Keratinocyte (primary cell): Measurements from ENCODE around the gene IFT122. TPM values are rescaled to one million over a fixed set of nuclear protein-coding genes. Genes with fewer than 3 reads are reported as not detected.
"Not testable (repeated sequence)": the region's sequence is repeated elsewhere in the genome, so short reads cannot be mapped to it uniquely, and the experiment has no call there.

Experiments
- DNase-seq: peaks from one replicate; pipeline ENCODE4 v3.0.0-alpha.2; 2011; ENCODE audit warnings: low read depth, missing footprints, low spot score
- FAIRE-seq: peaks from 2 replicates; lab custom pipeline; 2011; peaks lifted over from hg19 to GRCh38; lab: Jason Lieb, UNC
- H2AFZ ChIP-seq: 2 replicates; pipeline ENCODE4 v1.6.0; 2012; ENCODE audit warnings: low read length, control low read depth, inconsistent platforms; ENCODE audit not compliant: control insufficient read depth
- H3K27ac ChIP-seq: 2 replicates; pipeline ENCODE4 v1.5.1; 2011; ENCODE audit warnings: low read length; ENCODE audit not compliant: control insufficient read depth, insufficient read depth
- H3K27me3 ChIP-seq: 3 replicates; pipeline ENCODE4 v1.6.0; 2011; ENCODE audit warnings: low read length; ENCODE audit not compliant: control insufficient read depth, insufficient read depth; ENCODE audit errors: extremely low read depth
- H3K36me3 ChIP-seq, 2 experiments: 2 replicates in 1 of 2; 3 replicates in 1 of 2; pipeline ENCODE4 v1.5.1; 2011; ENCODE audit warnings: low read length in 2 of 2, mild to moderate bottlenecking in 1 of 2; ENCODE audit not compliant: control insufficient read depth in 2 of 2, insufficient read depth in 2 of 2; ENCODE audit errors: extremely low read depth in 1 of 2
- H3K4me1 ChIP-seq: 3 replicates; pipeline ENCODE4 v1.5.1; 2011; ENCODE audit warnings: low read length; ENCODE audit not compliant: control insufficient read depth, insufficient read depth; ENCODE audit errors: extremely low read depth
- H3K4me2 ChIP-seq: 3 replicates; pipeline ENCODE4 v1.6.0; 2011; ENCODE audit warnings: low read depth, low read length; ENCODE audit not compliant: control insufficient read depth, insufficient read depth; ENCODE audit errors: extremely low read depth
- H3K4me3 ChIP-seq, 3 experiments: fragments of 200-600 bp in 1 of 3; sonication (generic) in 1 of 3; 2 replicates in 2 of 3; 3 replicates in 1 of 3; pipeline ENCODE4 v1.5.1; 2011 to 2016; ENCODE audit warnings: low read length in 3 of 3, mild to moderate bottlenecking in 3 of 3, control low read depth in 2 of 3, inconsistent platforms in 1 of 3, low read depth in 1 of 3, mixed read lengths in 1 of 3, mixed run types in 1 of 3, moderate library complexity in 1 of 3; ENCODE audit not compliant: control insufficient read depth in 2 of 3, insufficient read depth in 2 of 3; ENCODE audit errors: extremely low read depth in 1 of 3
- H3K79me2 ChIP-seq: 2 replicates; pipeline ENCODE4 v1.6.0; 2012; ENCODE audit warnings: low read length; ENCODE audit not compliant: control insufficient read depth, insufficient read depth
- H3K9ac ChIP-seq: 3 replicates; pipeline ENCODE4 v1.6.0; 2011; ENCODE audit warnings: low read length; ENCODE audit not compliant: control insufficient read depth, insufficient read depth; ENCODE audit errors: extremely low read depth
- H3K9me1 ChIP-seq: 3 replicates; pipeline ENCODE4 v1.6.0; 2011; ENCODE audit warnings: low read length; ENCODE audit not compliant: control insufficient read depth, insufficient read depth; ENCODE audit errors: extremely low read depth
- H3K9me3 ChIP-seq: 2 replicates; pipeline ENCODE4 v1.5.1; 2012; ENCODE audit warnings: low read depth, low read length; ENCODE audit not compliant: control insufficient read depth
- H4K20me1 ChIP-seq: 3 replicates; pipeline ENCODE4 v1.6.0; 2011; ENCODE audit warnings: low read length; ENCODE audit not compliant: control insufficient read depth, insufficient read depth; ENCODE audit errors: extremely low read depth
- EZH2 ChIP-seq: IDR thresholded peaks from one replicate; pipeline ENCODE4 v1.6.1; 2012; ENCODE audit warnings: inconsistent platforms, mild to moderate bottlenecking, low read length, moderate library complexity
- dilution Hi-C: fragments of 300-500 bp; cut with MboI; formaldehyde crosslinking; loops from one replicate; pipeline ENCODE4 v1.7.0; 2020; ENCODE audit warnings: low sequenced_read_pairs; ENCODE audit not compliant: extremely low pct_ligation_motif_present
- polyA plus RNA-seq, 5 experiments: library from polyadenylated mRNA; depleted of rRNA in 3 of 5; stranded (reverse) in 3 of 5; stranded (forward) in 1 of 5; unstranded in 1 of 5; fragments of >200 nt; gene quantifications; 1 replicate in 1 of 5; 2 replicates in 3 of 5; 3 replicates in 1 of 5; pipeline versions ENCODE4 v1.2.1 to v1.2.3, GENCODE V29; 2011 to 2012; ENCODE audit warnings: missing spikeins in 2 of 5, low read depth in 1 of 5, low replicate concordance in 1 of 5
- TF ChIP-seq, protein P1 (sequence below), 3 experiments: IDR thresholded peaks in 1 of 3; conservative IDR thresholded peaks in 1 of 3; optimal IDR thresholded peaks in 1 of 3; 2 replicates in 2 of 3; 3 replicates in 1 of 3; pipeline versions ENCODE3 to v1.5.1; 2011; ENCODE audit warnings: low read length in 3 of 3, mild to moderate bottlenecking in 3 of 3, moderate library complexity in 2 of 3, control low read depth in 1 of 3, inconsistent platforms in 1 of 3; ENCODE audit not compliant: insufficient read depth in 2 of 3; ENCODE audit errors: extremely low read depth in 1 of 3

IFT122 gene
- polyA plus RNA-seq, 1 donor (not counting 4 experiments of a cell fraction or from before 2014, with no cell fraction given) = 7.1 TPM

GRCh38 chr3:129393271-129393670 is 46.8 kb upstream of the IFT122 start:
- DNase-seq = no peak
- TF ChIP-seq, protein P1, sequence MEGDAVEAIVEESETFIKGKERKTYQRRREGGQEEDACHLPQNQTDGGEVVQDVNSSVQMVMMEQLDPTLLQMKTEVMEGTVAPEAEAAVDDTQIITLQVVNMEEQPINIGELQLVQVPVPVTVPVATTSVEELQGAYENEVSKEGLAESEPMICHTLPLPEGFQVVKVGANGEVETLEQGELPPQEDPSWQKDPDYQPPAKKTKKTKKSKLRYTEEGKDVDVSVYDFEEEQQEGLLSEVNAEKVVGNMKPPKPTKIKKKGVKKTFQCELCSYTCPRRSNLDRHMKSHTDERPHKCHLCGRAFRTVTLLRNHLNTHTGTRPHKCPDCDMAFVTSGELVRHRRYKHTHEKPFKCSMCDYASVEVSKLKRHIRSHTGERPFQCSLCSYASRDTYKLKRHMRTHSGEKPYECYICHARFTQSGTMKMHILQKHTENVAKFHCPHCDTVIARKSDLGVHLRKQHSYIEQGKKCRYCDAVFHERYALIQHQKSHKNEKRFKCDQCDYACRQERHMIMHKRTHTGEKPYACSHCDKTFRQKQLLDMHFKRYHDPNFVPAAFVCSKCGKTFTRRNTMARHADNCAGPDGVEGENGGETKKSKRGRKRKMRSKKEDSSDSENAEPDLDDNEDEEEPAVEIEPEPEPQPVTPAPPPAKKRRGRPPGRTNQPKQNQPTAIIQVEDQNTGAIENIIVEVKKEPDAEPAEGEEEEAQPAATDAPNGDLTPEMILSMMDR (optimal IDR thresholded peaks at IDR 0.05 in 1 of 3, IDR thresholded peaks at IDR 0.05 in 1 of 3, conservative IDR thresholded peaks at IDR 0.05 in 1 of 3; ENCODE audit: extremely low read depth in 1 of 3, insufficient read depth in 2 of 3, low read length in 3 of 3) = no peak
- TF ChIP-seq EZH2 = no peak
- Histone ChIP-seq H3K9me1 (no peaks in the 10 kb centered on the region), H3K79me2 (peaks cover 40% of the 10 kb centered on the region), H4K20me1 (peaks cover 4% of the 10 kb centered on the region), H3K4me1 (peaks cover 18% of the 10 kb centered on the region), H3K4me3 (no peak overlapping the region), H3K9me3 (no peaks in the 10 kb centered on the region), H3K27ac (no peak overlapping the region), H3K27me3 (no peaks in the 10 kb centered on the region), H3K9ac (no peak overlapping the region), H2AFZ (no peak overlapping the region), H3K36me3 (peaks cover 15 to 27% of the 10 kb centered on the region in 2 experiments), H3K4me2 (no peak overlapping the region)
- dilution Hi-C loops = no loop called here
- no peak for FAIRE-seq

GRCh38 chr3:129393760-129394564 is 46.1 kb upstream of the IFT122 start:
- H3K4me2 ChIP-seq, H3K27ac ChIP-seq, FAIRE-seq, H2AFZ ChIP-seq, H4K20me1 ChIP-seq, H3K9me3 ChIP-seq, H3K4me3 ChIP-seq, dilution Hi-C loops, H3K27me3 ChIP-seq, H3K9me1 ChIP-seq, DNase-seq, H3K9ac ChIP-seq: not testable (repeated sequence)
- Histone ChIP-seq H3K36me3 (peaks cover 15 to 27% of the 10 kb centered on the region in 2 experiments), H3K79me2 (peaks cover 46% of the 10 kb centered on the region), H3K4me1 (peaks cover 20% of the 10 kb centered on the region)
